HG02678 (cell line): ENCODE data around the gene VTI1A.

Source experiments
- ATAC-seq: cut with Tn5 transposase; IDR thresholded peaks from one replicate; pipeline ENCODE4 v1.9.1; 2021; ENCODE audit warnings: mild to moderate bottlenecking, moderate library complexity; ENCODE audit not compliant: unreplicated experiment

The VTI1A gene

GRCh38 chr10:112799726-112800510, 352.9 kb downstream of the VTI1A start:
- no peak for ATAC-seq

- no peak for ATAC-seq
Measured at GRCh38 chr10:112801004-112801403, 354.0 kb downstream of the VTI1A start.

GRCh38 chr10:112801748-112802147, 354.7 kb downstream of the VTI1A start:
- ATAC-seq = no peak

- ATAC-seq = no peak
Measured at GRCh38 chr10:112802411-112803022, 355.5 kb downstream of the VTI1A start.

GRCh38 chr10:112803961-112804401, 357.0 kb downstream of the VTI1A start:
- no peak for ATAC-seq

GRCh38 chr10:112805254-112805590, 358.2 kb downstream of the VTI1A start:
- no peak for ATAC-seq

- ATAC-seq = no peak
Measured at GRCh38 chr10:112805701-112806100, 358.7 kb downstream of the VTI1A start.

- no peak for ATAC-seq
Measured at GRCh38 chr10:112807013-112807412, 360.0 kb downstream of the VTI1A start.

GRCh38 chr10:112809736-112810135, 362.7 kb downstream of the VTI1A start:
- no peak for ATAC-seq

- no peak for ATAC-seq
Measured at GRCh38 chr10:112810711-112811151, 363.7 kb downstream of the VTI1A start.

- no peak for ATAC-seq
Measured at GRCh38 chr10:112811741-112812551, 364.9 kb downstream of the VTI1A start.

GRCh38 chr10:112812586-112812985, 365.6 kb downstream of the VTI1A start:
- ATAC-seq = no peak

- no peak for ATAC-seq
Measured at GRCh38 chr10:112813866-112814591, 367.0 kb downstream of the VTI1A start.

- ATAC-seq = no peak
Measured at GRCh38 chr10:112815269-112816032, 368.4 kb downstream of the VTI1A start.

- ATAC-seq = no peak
Measured at GRCh38 chr10:112816033-112816430, 369.0 kb downstream of the VTI1A start.

- ATAC-seq = no peak
Measured at GRCh38 chr10:112816891-112817290, 369.9 kb downstream of the VTI1A start.

GRCh38 chr10:112817981-112818777, 371.2 kb downstream of the VTI1A start:
- ATAC-seq = no peak

- ATAC-seq = no peak
Measured at GRCh38 chr10:112819231-112819630, 372.2 kb downstream of the VTI1A start.

- no peak for ATAC-seq
Measured at GRCh38 chr10:112820320-112820719, 373.3 kb downstream of the VTI1A start.
